HFFc6 (cell line): ENCODE measurements around the gene SLC22A2. TPM values are rescaled to one million over a fixed set of nuclear protein-coding genes. Genes with fewer than 3 reads are reported as not detected.

ENCODE experiments used
- DNase-seq: peaks from one replicate; pipeline ENCODE4 v3.0.0-alpha.2; 2018
- H3K27ac Mint-ChIP-seq: 2 replicates; pipeline ENCODE4 v1.8.0; 2020; ENCODE audit warnings: mild to moderate bottlenecking, mixed read lengths
- H3K27me3 Mint-ChIP-seq: 2 replicates; pipeline ENCODE4 v1.8.0; 2021; ENCODE audit warnings: mild to moderate bottlenecking, moderate library complexity, mixed read lengths; ENCODE audit not compliant: insufficient read depth
- H3K36me3 Mint-ChIP-seq: 2 replicates; pipeline ENCODE4 v1.8.0; 2021; ENCODE audit warnings: low read depth, mixed read lengths
- H3K4me1 Mint-ChIP-seq: 2 replicates; pipeline ENCODE4 v1.8.0; 2020; ENCODE audit warnings: low read depth, mixed read lengths
- H3K4me3 Mint-ChIP-seq: 2 replicates; pipeline ENCODE4 v1.8.0; 2020; ENCODE audit warnings: mild to moderate bottlenecking, moderate library complexity, mixed read lengths
- H3K9me3 Mint-ChIP-seq: 2 replicates; pipeline ENCODE4 v1.8.0; 2020; ENCODE audit warnings: mild to moderate bottlenecking, mixed read lengths
- total RNA-seq, 6 experiments: library from RNA; stranded (reverse); fragmentation: NEBNext Ultra II Directional; extraction: Animal tissue kit (Norgen Biotek cat#: 25700); gene quantifications; 2 replicates in 1 of 6; 3 replicates in 5 of 6; pipeline ENCODE4 v1.2.3, GENCODE V29; 2021
- TF ChIP-seq, protein P1 (sequence below): fragments of 200-600 bp; sonication (generic); IDR thresholded peaks from 2 replicates; pipeline ENCODE4 v1.5.0; 2021; ENCODE audit warnings: antibody characterized with exemption, mild to moderate bottlenecking

Gene SLC22A2
- total RNA-seq, 6 experiments from 2014 or later: not detected

DNA sequence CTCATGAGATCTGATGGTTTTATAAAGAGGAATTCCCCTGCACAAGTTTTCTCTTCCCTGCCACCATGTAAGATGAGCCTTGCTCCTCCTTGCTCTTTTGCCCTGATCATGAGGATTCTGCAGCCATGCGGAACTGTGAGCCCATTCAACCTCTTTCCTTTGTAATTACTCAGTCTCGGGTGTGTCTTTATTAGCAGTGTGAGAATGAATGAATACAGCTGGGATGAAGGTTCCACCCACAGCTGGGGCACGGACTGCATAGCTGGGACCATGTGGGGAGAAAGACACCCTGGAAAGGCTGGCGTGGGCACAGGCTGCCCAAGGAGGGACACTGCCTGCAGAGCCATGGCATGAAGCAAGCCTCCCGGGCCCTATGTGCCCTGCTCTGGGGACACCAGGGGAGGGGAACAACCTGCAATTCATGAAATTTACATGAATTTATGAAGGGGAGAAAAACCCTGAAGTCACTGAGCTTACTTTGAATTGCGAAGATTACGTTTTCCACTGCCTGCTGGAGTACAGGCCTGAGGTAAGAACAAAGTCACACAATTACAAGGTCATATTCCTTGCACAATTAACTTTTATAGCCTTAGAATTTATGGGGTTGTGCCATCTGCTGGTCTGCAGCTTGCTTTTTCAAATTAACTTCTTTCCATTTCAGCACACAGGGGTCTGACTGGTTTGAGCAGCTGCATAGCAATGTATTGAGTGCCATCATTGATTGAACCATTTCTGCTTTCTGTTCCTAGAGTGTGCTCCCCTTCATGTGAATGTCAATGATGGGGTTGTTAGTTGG, 90.8 kb downstream of the SLC22A2 start:
- TF ChIP-seq, protein P1, sequence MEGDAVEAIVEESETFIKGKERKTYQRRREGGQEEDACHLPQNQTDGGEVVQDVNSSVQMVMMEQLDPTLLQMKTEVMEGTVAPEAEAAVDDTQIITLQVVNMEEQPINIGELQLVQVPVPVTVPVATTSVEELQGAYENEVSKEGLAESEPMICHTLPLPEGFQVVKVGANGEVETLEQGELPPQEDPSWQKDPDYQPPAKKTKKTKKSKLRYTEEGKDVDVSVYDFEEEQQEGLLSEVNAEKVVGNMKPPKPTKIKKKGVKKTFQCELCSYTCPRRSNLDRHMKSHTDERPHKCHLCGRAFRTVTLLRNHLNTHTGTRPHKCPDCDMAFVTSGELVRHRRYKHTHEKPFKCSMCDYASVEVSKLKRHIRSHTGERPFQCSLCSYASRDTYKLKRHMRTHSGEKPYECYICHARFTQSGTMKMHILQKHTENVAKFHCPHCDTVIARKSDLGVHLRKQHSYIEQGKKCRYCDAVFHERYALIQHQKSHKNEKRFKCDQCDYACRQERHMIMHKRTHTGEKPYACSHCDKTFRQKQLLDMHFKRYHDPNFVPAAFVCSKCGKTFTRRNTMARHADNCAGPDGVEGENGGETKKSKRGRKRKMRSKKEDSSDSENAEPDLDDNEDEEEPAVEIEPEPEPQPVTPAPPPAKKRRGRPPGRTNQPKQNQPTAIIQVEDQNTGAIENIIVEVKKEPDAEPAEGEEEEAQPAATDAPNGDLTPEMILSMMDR: no peak
- Mint-ChIP-seq H3K4me3 (no peak overlapping the region), H3K4me1 (no peaks in the 10 kb centered on the region)

More for the DNA sequence above, 90.8 kb downstream of the SLC22A2 start:
- Mint-ChIP-seq H3K9me3 (peaks cover 4% of the 10 kb centered on the region; the same call in 1 of the 2 replicates), H3K36me3 (no peaks in the 10 kb centered on the region), H3K27ac (no peak overlapping the region), H3K27me3 (peaks cover 6% of the 10 kb centered on the region)
- no peak for DNase-seq

Other genes with a start within 250 kb of the SLC22A2 start
- gene SLC22A1, start 137.0 kb downstream of the SLC22A2 start, total RNA-seq: under 1 TPM in 4 of 6 experiments, not detected in 2; 0.12 to 0.33 (median 0.21) TPM
- not detected for gene SLC22A3, start 89.6 kb upstream of the SLC22A2 start, total RNA-seq